NCI-H446 (cell line): ENCODE results near the gene ORMDL3.

Experiments used
- DNase-seq, 2 experiments: peaks; one replicate each; lab custom pipeline; 2025; lab: John Stamatoyannopoulos, UW

The ORMDL3 gene

GRCh38 chr17:39927101-39927928, at the start of gene ORMDL3, which contains the start of gene LRRC3C:
ORMDL3 (minus strand) TSS chr17:39927601; CDS start chr17:39924203, 3,398 bp downstream.
LRRC3C (plus strand) TSS chr17:39927732; CDS start chr17:39941524, 13,792 bp downstream.
- DNase-seq: peak; percentile 73 to 95

GRCh38 chr17:39975801-39976200, 48.4 kb upstream of the ORMDL3 start:
- no peak for DNase-seq

- DNase-seq: no peak
Measured at GRCh38 chr17:39974433-39974832, 47.0 kb upstream of the ORMDL3 start.

GRCh38 chr17:39973496-39973895, 46.1 kb upstream of the ORMDL3 start:
- no peak for DNase-seq

- DNase-seq: no peak
Measured at GRCh38 chr17:39972271-39972670, 44.9 kb upstream of the ORMDL3 start.

GRCh38 chr17:39971076-39971603, 43.7 kb upstream of the ORMDL3 start:
- DNase-seq: no peak

- DNase-seq: no peak
Measured at GRCh38 chr17:39970157-39970692, 42.8 kb upstream of the ORMDL3 start.

GRCh38 chr17:39969375-39969774, 42.0 kb upstream of the ORMDL3 start:
- DNase-seq: no peak

- DNase-seq: no peak
Measured at GRCh38 chr17:39968761-39969160, 41.4 kb upstream of the ORMDL3 start.

GRCh38 chr17:39966771-39967170, 39.4 kb upstream of the ORMDL3 start:
- no peak for DNase-seq

- DNase-seq: no peak
Measured at GRCh38 chr17:39965017-39965699, 37.8 kb upstream of the ORMDL3 start.

- DNase-seq: no peak
Measured at GRCh38 chr17:39963829-39964228, 36.4 kb upstream of the ORMDL3 start.

- DNase-seq: no peak
Measured at GRCh38 chr17:39962642-39963220, 35.3 kb upstream of the ORMDL3 start, which contains the start of gene GSDMA. GSDMA (plus strand) TSS chr17:39963004; CDS start chr17:39965688, 2,684 bp downstream.

- no peak for DNase-seq
Measured at GRCh38 chr17:39960524-39961041, 33.2 kb upstream of the ORMDL3 start.

GRCh38 chr17:39955726-39956225, 28.4 kb upstream of the ORMDL3 start:
- no peak for DNase-seq

GRCh38 chr17:39954876-39955275, 27.5 kb upstream of the ORMDL3 start:
- DNase-seq: no peak

- DNase-seq: no peak
Measured at GRCh38 chr17:39953471-39953888, 26.1 kb upstream of the ORMDL3 start.

- DNase-seq: peak; percentile 87 to 96
Measured at GRCh38 chr17:39952680-39953470, 25.5 kb upstream of the ORMDL3 start.

GRCh38 chr17:39951924-39952679, 24.7 kb upstream of the ORMDL3 start:
- DNase-seq: no peak

GRCh38 chr17:39950871-39951348, 23.5 kb upstream of the ORMDL3 start:
- no peak for DNase-seq
